GM19351 (cell line): ENCODE data around the gene PFDN1.
"Not testable (repeated sequence)": the region's sequence is repeated elsewhere in the genome, so short reads cannot be mapped to it uniquely, and the experiment has no call there.

Experiments
- ATAC-seq: cut with Tn5 transposase; IDR thresholded peaks from one replicate; pipeline ENCODE4 v1.9.1; 2021; ENCODE audit warnings: mild to moderate bottlenecking, moderate library complexity; ENCODE audit not compliant: unreplicated experiment

The PFDN1 gene

DNA sequence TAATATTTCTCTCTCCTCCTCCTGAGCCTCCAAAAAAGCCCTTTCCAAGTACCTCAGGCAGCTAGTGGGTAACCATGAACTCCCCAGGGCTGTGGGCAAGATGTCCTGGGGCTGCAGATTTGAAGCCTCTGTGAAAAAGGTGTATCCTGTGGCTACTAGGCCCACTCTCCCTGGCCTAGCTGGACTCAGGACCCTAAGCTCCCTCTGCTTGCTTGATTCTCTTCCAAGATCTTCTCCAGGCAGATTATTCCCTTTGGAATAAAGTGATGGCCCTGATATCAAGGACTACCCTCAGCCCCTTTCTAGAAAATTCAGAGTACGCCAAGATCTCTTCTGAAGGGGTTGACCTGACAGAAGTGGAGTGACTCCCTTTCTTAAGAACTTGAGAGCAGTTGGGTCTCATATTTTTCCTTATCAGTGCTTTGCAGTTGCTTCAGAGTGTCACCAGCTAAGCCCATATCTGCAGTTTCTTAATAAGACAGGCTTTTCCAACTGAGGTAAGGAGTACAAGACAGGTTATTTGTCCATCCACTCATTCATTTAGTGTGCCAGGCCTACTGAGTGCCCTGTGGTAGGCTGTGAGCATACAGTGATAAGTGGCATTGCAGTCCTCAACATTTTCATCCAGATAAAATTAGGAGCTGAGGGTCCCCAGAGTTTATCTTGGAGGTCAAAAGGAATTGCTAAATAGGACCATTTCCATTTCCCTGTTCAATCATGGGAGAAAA lies 85.4 kb downstream of the PFDN1 start:
- no peak for ATAC-seq

DNA sequence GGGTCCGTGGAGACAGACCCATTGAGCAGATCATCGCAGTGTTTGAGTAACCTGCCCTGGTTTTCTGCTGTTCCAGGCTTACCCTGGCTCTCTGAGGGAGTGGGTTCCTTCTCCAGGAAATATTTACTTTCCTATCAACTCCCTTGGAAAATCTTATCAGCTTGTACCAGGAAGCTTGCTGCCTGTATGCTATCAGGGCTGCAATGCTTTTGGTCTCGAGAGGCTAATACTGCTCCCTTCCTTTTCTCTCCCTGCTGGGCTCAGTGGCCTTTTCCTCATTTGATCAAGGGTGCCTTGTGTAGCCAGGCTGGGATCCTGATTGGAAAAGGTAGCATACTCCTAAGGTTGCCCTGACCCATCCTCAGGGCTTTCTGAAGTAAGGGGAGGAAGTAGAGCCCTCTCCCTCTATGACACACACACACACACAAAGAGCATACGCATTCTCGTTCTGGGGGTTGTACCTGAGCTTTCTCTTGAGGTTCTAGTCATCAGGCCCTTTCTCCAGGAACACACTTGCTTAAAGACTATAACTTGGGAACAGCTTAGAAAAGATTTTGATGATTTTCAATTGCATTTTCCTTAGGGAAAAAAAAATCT lies 86.3 kb downstream of the PFDN1 start:
- ATAC-seq = no peak

- ATAC-seq = no peak
Observed at GRCh38 chr5:140215276-140215675, 87.6 kb downstream of the PFDN1 start.

- ATAC-seq = no peak
Observed at GRCh38 chr5:140214831-140215230, 88.1 kb downstream of the PFDN1 start.

- ATAC-seq = peak; percentile 79
Observed at GRCh38 chr5:140213370-140213983, 89.4 kb downstream of the PFDN1 start.

- ATAC-seq = no peak
Observed at GRCh38 chr5:140208065-140208464, 94.8 kb downstream of the PFDN1 start.

DNA sequence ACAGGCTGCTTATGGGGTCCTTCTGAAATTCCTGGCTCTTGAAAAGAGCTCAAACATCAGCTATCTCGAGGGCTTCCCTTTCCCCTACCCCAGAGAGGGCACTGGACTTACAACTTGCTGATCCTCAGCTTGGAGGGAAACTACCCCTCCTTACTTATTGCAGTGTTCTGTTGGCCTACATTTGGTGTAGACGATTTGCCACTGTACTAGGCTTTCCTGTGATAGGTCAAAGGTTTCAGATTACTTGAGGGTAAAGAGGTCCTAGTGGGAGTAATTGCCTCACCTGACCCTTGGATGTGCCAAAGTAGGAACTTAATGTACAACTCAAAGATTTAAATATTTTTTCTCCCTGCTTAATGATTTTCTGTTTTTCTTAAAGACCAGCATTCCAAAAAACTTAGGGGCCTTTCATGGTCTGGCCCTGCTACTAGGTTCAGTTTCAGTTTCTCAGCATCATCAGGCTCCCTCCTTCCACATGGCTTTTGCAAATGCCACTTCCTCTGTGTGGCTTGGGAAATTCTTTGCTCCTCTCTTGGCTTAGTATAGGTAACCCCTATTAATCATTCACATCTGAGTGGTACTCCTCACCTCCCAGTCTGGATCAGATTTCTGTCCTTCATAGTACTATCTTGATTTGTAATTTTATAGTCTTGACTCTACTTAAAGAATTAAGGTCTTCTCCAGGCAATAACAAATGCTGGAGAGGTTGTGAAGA lies 95.5 kb downstream of the PFDN1 start:
- peak; percentile 58 for ATAC-seq

GRCh38 chr5:140205952-140206351 lies 96.9 kb downstream of the PFDN1 start:
- no peak for ATAC-seq

DNA sequence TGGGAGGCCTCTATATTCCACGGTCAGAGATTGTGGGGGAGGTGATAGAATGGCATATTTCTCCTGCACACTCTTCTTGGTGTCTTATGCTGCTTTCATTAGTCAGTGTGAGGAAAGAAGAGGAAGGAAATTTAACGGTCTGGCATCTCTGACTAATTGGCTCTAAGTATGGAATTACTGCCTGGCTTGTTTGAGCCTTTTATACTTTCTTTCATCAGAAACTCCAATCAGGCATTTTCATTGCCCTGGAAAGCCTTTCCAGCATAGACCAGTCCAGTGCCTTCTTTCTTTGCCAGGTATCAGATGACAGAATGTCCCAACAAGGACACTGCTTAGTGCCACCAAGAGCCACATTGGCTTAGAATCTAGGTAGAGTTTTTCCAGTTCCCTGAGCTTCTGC lies 97.7 kb downstream of the PFDN1 start:
- no peak for ATAC-seq

DNA sequence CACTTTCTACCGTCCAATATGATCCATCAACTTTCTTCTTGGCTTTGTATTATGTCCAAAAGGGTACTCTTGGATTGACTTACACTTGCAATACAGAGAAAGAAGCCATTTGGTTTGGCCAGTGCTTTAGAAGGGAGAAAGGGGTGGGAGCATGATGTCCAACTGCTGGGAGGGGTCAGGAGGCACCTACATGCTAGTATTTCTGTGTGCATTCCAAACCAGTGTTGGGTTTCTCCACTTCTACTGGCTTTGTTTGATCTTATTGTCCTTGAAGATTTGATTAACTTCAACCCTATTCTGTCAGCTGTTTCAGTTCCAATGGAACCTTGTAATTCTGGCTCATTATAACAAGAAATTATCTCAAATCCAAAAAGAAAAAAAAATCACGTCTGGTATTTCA lies 100.3 kb downstream of the PFDN1 start:
- no peak for ATAC-seq

DNA sequence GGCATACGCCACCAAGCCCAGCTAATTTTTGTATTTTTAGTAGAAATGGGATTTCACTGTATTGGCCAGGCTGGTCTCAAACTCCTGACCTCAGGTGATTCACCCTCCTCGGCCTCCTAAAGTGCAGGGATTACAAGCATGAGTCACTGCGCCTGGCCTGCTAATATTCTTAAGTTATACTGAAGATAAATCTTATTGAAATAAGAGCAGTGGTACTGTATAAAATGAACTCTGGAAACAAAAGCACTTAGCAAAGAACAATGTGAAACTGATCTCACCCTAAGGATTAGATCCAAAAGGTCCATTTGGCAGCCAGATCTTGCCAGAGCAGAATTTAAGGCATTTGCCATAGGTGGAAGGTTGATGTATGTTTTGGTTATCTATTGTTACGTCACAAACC lies 100.8 kb downstream of the PFDN1 start:
- no peak for ATAC-seq

DNA sequence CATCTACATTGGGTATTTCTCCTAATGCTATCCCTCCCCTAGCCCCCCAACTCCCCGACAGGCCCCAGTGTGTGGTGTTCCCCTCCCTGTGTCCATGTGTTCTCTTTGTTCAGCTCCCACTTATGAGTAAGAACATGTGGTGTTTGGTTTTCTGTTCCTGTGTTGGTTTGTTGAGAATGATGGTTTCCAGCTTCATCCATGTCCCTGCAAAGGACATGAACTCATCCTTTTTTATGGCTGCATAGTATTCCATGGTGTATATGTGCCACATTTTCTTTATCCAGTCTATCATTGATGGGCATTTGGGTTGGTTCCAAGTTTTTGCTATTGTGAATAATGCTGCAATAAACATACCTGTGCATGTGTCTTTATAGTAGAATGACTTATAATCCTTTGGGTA lies 104.0 kb downstream of the PFDN1 start:
- ATAC-seq = not testable (repeated sequence)

DNA sequence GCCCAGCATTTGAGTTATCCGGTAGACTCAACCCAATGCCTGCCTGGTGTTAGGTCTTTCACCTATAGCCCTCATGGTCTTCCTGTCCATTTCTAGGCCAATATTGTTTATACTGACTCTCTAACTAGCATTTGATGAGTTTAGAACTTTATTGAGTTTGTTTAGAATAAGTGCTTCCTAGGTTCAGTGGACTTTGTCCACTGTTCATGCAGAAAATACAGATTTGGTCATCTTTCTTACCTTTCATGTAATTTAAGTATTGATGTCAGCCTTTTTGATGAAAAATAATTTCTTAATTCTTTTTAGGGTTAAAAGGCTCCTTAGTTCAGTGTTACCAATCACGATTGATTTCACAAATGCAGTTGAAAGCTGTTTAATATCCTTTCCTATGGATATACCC lies 105.9 kb downstream of the PFDN1 start:
- ATAC-seq = no peak

DNA sequence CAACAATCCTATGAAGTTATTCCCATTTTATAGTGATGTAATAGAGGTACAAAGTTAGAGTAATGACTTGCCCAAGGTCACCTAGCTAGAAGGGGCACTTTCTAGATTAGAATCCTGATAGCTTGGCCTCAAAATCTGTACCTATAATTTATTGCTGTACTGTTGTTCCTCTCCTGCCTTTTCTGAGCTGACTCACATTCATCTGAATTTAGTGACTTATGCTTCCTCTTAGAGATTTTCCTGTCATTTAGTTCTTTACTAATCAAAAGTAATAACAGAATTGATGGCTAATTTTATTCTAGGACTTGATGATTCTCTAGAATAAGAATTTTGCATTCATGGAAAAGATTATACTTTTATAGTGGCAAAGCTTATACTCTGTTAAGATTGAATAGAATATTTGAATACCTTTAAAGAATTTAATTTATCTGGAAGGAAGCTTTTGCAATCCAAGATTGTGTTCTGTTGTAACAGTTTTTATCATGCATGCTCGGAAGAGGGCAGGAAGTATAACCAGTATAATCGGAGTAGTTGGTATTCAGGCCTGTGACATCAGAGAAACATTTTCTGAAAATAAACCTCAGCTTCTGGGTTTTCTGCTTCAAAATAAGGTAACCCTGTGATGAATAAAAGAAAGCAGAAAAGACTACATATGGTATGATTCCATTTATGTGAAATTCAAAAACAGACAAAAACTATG lies 106.6 kb downstream of the PFDN1 start:
- ATAC-seq = no peak
